Measurements from ENCODE around the gene OTX1.
"Not testable (repeated sequence)": the region's sequence is repeated elsewhere in the genome, so short reads cannot be mapped to it uniquely, and the experiment has no call there.

Gene OTX1

GRCh38 chr2:63059793-63060471, 9.3 kb downstream of the OTX1 start:
- DNase-seq: no peak

- DNase-seq: no peak
These were observed 9.9 kb downstream of the OTX1 start for GRCh38 chr2:63060472-63060991.

- no peak for DNase-seq
These were observed 13.6 kb downstream of the OTX1 start for GRCh38 chr2:63064197-63064596.

GRCh38 chr2:63064661-63065060, 14.0 kb downstream of the OTX1 start:
- no peak for DNase-seq

- no peak for DNase-seq
These were observed 15.6 kb downstream of the OTX1 start for GRCh38 chr2:63066265-63066664.

GRCh38 chr2:63066838-63067237, 16.2 kb downstream of the OTX1 start:
- DNase-seq: no peak

- no peak for DNase-seq
These were observed 21.0 kb downstream of the OTX1 start for GRCh38 chr2:63071664-63072063.

GRCh38 chr2:63073994-63074393, 23.4 kb downstream of the OTX1 start:
- DNase-seq: no peak

GRCh38 chr2:63074399-63074798, 23.8 kb downstream of the OTX1 start:
- not testable (repeated sequence) for DNase-seq

GRCh38 chr2:63078852-63079606, 28.4 kb downstream of the OTX1 start:
- DNase-seq: no peak

GRCh38 chr2:63081404-63081803, 30.8 kb downstream of the OTX1 start:
- no peak for DNase-seq

GRCh38 chr2:63086687-63087086, 36.1 kb downstream of the OTX1 start:
- no peak for DNase-seq

GRCh38 chr2:63092401-63092800, 41.8 kb downstream of the OTX1 start:
- no peak for DNase-seq

- DNase-seq: no peak
These were observed 42.2 kb downstream of the OTX1 start for GRCh38 chr2:63092857-63093256.

- no peak for DNase-seq
These were observed 42.9 kb downstream of the OTX1 start for GRCh38 chr2:63093502-63093901.

GRCh38 chr2:63096491-63096890, 45.9 kb downstream of the OTX1 start:
- DNase-seq: no peak

- DNase-seq: no peak
These were observed 48.4 kb downstream of the OTX1 start for GRCh38 chr2:63099032-63099431.

GRCh38 chr2:63101954-63102353, 51.3 kb downstream of the OTX1 start:
- DNase-seq: no peak

GRCh38 chr2:63104482-63104881, 53.9 kb downstream of the OTX1 start:
- no peak for DNase-seq
